IPS-20b (cell line): Measurements from ENCODE around the gene SPNS3.

Experiments
- H3K27ac ChIP-seq: one replicate; pipeline ENCODE4 v1.5.1; 2013; ENCODE audit warnings: low read length
- H3K27me3 ChIP-seq: 2 replicates; pipeline ENCODE4 v1.6.1; 2013; ENCODE audit warnings: mild to moderate bottlenecking, low read length, inconsistent platforms; ENCODE audit not compliant: insufficient read depth
- H3K36me3 ChIP-seq: 2 replicates; pipeline ENCODE4 v1.6.1; 2013; ENCODE audit warnings: low read depth, mild to moderate bottlenecking, inconsistent platforms, low read length, moderate library complexity; ENCODE audit not compliant: insufficient read depth
- H3K4me1 ChIP-seq: 2 replicates; pipeline ENCODE4 v1.6.1; 2013; ENCODE audit warnings: mild to moderate bottlenecking, control low read depth, inconsistent platforms, low read length, moderate library complexity; ENCODE audit not compliant: insufficient read depth
- H3K4me3 ChIP-seq: 2 replicates; pipeline ENCODE4 v1.5.1; 2013; ENCODE audit warnings: mild to moderate bottlenecking, low read length, inconsistent platforms
- H3K9ac ChIP-seq: 2 replicates; pipeline ENCODE4 v1.6.1; 2013; ENCODE audit warnings: low read depth, mild to moderate bottlenecking, inconsistent platforms, low read length, moderate library complexity
- H3K9me3 ChIP-seq: 2 replicates; pipeline ENCODE4 v1.6.1; 2013; ENCODE audit warnings: mild to moderate bottlenecking, low read depth, low read length, inconsistent platforms; ENCODE audit not compliant: insufficient read depth

Gene SPNS3

DNA sequence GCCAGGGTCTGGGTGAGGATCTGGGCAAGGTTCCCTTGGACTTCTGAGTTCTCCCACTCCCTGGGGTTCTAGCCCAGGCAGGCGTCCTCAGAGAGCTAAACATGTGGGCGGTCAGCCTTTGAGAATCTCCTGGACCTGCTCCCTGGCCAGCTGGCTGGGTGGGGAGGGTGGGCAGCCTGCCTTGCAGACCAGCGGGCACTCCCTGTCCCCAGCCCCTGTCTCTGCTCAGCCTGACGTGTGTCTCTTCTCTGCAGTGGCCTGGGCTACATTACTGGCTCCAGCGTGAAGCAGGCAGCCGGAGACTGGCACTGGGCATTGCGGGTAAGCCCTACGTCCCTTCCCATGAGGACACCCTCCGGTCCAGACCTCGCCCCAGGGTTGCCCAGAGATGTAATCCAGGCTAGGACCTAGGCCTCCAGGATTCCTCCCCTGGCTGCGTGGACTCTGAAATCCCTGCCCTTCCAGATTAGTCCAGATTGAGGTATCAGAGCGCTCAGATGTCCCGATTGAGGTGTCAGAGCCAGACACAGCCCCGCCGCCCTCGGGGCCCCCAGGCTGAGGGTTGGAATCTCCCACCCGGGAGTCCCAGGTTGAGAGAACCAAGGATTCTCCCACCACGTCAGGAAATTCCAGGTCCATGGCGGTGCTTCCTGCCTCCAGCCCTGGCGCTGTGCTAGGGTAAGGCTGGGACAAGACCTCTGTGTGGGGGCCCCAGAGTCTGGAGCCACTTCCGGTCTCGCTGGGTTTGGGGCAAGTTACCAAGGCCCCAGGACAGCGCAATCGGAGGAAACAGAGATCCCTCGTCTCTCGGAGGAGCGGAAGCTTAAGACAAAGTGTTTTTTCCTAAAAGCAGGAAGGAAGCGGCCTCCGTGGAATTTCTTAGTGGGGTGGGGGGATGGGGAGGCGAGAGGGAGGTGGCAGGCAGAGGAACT, 97.3 kb downstream of the SPNS3 start:
- H3K4me1 ChIP-seq = no peaks in the 10 kb centered on the region
- H3K27me3 ChIP-seq = peaks cover 87% of the 10 kb centered on the region
- H3K9ac ChIP-seq = no peak overlapping the region
- no peak overlapping the region for H3K27ac ChIP-seq
- no peaks in the 10 kb centered on the region for H3K9me3 ChIP-seq
- no peak overlapping the region for H3K4me3 ChIP-seq
- H3K36me3 ChIP-seq = no peaks in the 10 kb centered on the region

- no peaks in the 10 kb centered on the region for H3K4me1 ChIP-seq
- H3K4me3 ChIP-seq = no peak overlapping the region
- H3K27me3 ChIP-seq = peaks cover 76% of the 10 kb centered on the region
- H3K9me3 ChIP-seq = no peaks in the 10 kb centered on the region
- no peak overlapping the region for H3K9ac ChIP-seq
- 0 out of 2 replicates have a peak, but pooled peaks cover under 1% of the 10 kb centered on the region for H3K36me3 ChIP-seq
- H3K27ac ChIP-seq = no peak overlapping the region
Measured at GRCh38 chr17:4531988-4532736, 98.4 kb downstream of the SPNS3 start.

DNA sequence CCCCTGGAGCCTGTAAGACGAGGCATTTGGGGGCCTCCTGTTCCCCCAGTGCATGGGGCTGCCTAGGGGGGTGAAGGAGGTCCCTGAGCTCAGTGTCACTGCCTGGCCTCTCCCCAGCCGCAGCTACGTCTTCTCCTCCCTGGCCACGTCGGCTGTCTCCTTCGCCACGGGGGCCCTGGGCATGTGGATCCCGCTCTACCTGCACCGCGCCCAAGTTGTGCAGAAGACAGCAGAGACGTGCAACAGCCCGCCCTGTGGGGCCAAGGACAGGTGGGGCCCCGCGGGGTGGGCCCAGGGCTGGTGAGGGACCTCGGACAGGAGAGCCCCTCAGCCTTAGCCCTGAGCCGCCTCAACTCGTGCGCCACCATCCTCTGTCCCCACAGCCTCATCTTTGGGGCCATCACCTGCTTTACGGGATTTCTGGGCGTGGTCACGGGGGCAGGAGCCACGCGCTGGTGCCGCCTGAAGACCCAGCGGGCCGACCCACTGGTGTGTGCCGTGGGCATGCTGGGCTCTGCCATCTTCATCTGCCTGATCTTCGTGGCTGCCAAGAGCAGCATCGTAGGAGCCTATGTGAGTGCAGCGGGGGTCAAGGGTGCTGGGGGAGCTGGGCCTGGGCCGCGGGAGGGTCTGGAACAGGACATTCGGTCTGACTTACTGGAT, 99.3 kb downstream of the SPNS3 start:
- peaks cover 68% of the 10 kb centered on the region for H3K27me3 ChIP-seq
- H3K4me1 ChIP-seq = no peaks in the 10 kb centered on the region
- peaks cover 9% of the 10 kb centered on the region for H3K36me3 ChIP-seq
- no peak overlapping the region for H3K27ac ChIP-seq
- no peak overlapping the region for H3K9ac ChIP-seq
- H3K9me3 ChIP-seq = no peaks in the 10 kb centered on the region
- no peak overlapping the region for H3K4me3 ChIP-seq

- Histone ChIP-seq H3K4me1 (no peaks in the 10 kb centered on the region), H3K27me3 (peaks cover 60% of the 10 kb centered on the region), H3K27ac (no peak overlapping the region), H3K9me3 (no peaks in the 10 kb centered on the region), H3K4me3 (no peak overlapping the region), H3K9ac (no peak overlapping the region), H3K36me3 (peaks cover 17% of the 10 kb centered on the region)
Measured at GRCh38 chr17:4533523-4534504, 100.1 kb downstream of the SPNS3 start.

DNA sequence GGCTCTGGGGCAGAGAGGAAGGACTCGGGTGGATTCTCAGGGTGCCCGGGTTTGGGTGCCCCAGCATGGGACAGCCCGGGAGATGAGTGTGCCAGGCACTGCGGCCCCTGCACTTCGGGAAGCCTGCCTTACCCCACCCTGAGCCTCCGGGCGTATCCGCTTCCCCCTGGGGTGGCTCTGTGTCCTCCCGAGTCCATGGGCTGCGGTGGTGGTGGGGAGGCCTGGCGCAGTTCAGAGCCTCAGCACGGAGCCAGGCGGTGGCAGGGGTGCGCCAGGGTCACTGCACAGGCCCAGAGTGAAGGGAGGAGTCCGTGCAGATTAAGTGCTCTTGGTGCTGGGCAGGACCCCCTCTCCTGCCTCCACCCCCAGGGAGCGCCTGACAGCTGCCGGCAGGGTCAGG, 100.8 kb downstream of the SPNS3 start:
- Histone ChIP-seq H3K9ac (no peak overlapping the region), H3K27me3 (peaks cover 54% of the 10 kb centered on the region), H3K4me3 (no peak overlapping the region), H3K9me3 (no peaks in the 10 kb centered on the region), H3K4me1 (no peaks in the 10 kb centered on the region), H3K27ac (no peak overlapping the region), H3K36me3 (peaks cover 24% of the 10 kb centered on the region)

DNA sequence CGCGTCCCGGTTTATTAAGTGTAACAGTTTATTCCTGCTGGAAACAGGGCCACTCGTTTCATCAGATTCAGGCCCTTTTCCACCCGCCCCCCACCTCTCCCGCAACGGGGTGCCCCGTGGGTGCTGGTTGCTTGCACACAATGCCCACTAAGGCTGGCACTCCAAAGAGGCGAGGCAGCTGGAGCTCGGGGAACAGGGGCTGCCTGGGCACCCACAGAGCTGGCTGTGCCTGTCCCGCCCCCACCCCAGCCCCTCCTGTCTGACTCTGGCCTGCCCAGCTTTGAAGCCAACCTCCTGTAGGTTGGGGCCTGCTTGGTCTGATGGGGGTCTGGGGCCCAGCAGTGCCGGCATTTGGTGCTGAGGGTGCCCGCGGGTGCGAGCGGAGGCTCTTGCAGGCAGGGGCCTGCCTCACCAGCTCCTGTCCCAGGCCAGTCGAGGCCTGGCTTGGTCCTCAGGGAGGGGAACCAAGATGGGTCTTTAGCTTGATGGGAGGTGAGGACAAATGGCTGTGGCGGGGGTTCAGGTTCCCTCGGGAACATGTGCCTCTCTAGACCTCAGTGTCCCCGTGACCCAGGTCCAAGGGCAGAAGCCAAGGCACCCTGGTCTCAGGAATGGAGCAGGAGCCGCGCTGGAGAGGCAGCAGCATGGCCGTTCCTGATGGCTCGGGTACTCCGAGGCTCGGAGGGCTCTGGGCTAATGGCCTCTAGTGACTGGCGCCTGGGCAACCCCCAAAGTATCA, 101.4 kb downstream of the SPNS3 start:
- Histone ChIP-seq H3K4me1 (no peaks in the 10 kb centered on the region), H3K9me3 (no peaks in the 10 kb centered on the region), H3K27ac (no peak overlapping the region), H3K27me3 (peaks cover 48% of the 10 kb centered on the region), H3K9ac (no peak overlapping the region), H3K4me3 (no peak overlapping the region), H3K36me3 (peaks cover 30% of the 10 kb centered on the region)

- Histone ChIP-seq H3K4me3 (peak overlapping the region; percentile 37; the same call in 1 of the 2 replicates), H3K36me3 (peaks cover 37% of the 10 kb centered on the region), H3K4me1 (no peaks in the 10 kb centered on the region), H3K27me3 (peaks cover 42% of the 10 kb centered on the region), H3K9ac (no peak overlapping the region), H3K9me3 (no peaks in the 10 kb centered on the region), H3K27ac (no peak overlapping the region)
Measured at GRCh38 chr17:4535667-4536258, 102.0 kb downstream of the SPNS3 start.

DNA sequence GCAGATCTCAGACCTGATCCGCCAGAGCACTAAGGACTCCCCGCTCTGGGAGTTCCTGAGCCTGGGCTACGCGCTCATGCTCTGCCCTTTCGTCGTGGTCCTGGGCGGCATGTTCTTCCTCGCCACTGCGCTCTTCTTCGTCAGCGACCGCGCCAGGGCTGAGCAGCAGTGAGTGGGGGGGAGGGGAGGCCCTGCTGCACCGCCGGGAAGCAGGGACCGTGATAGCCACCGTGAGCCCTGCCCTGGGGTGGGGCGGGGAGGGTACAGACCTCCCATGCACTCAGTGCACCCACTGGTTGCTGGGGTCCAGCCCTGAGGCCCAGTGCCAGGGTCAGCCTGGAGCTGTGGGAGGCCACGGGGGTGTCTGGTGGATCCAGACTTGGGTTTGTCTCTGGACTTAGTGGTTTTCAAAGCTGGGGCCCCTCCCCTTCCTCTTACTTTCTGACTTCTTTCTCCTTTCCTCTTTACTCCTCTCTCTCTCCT, 102.6 kb downstream of the SPNS3 start:
- Histone ChIP-seq H3K36me3 (peaks cover 42% of the 10 kb centered on the region), H3K4me3 (peak overlapping the region; percentile 37; the same call in 1 of the 2 replicates), H3K9me3 (no peaks in the 10 kb centered on the region), H3K27me3 (peaks cover 36% of the 10 kb centered on the region), H3K4me1 (no peaks in the 10 kb centered on the region), H3K9ac (no peak overlapping the region), H3K27ac (no peak overlapping the region)

GRCh38 chr17:4536742-4537411, 103.1 kb downstream of the SPNS3 start:
- Histone ChIP-seq H3K9me3 (no peaks in the 10 kb centered on the region), H3K9ac (no peak overlapping the region), H3K4me3 (peak overlapping the region; percentile 37; the same call in 1 of the 2 replicates), H3K36me3 (peaks cover 48% of the 10 kb centered on the region), H3K27me3 (peaks cover 30% of the 10 kb centered on the region), H3K27ac (no peak overlapping the region), H3K4me1 (no peaks in the 10 kb centered on the region)
